ENCODE data around the gene ANKRD63. TPM values are rescaled to one million over a fixed set of nuclear protein-coding genes. Genes with fewer than 3 reads are reported as not detected.

The ANKRD63 gene
- polyA plus RNA-seq, 4 donors: 0.04 to 0.16 TPM; not detected in 2

GRCh38 chr15:40289140-40289775 is 6.4 kb upstream of the ANKRD63 start:
- peaks cover 0 to 65% (median 0%) of the 10 kb centered on the region in 3 donors for H3K27me3 ChIP-seq (ENCODE audit: control insufficient read depth in 3 of 3, insufficient read depth in 3 of 3, low read length in 3 of 3)
- FAIRE-seq: no peak
- peak in 1 of 2 donors; percentile 73 for DNase-seq

GRCh38 chr15:40287968-40288367 is 5.1 kb upstream of the ANKRD63 start:
- WGBS, 3 donors: 72 to 91% (median 81%) methylated on average over 4 of the region's 4 CpGs
- FAIRE-seq: no peak

More at GRCh38 chr15:40289140-40289775, 6.4 kb upstream of the ANKRD63 start:
- Histone ChIP-seq H3K9me3 (ENCODE audit: control insufficient read depth in 2 of 2, insufficient read depth in 1 of 2, low read depth in 1 of 2, low read length in 1 of 2) (no peaks in the 10 kb centered on the region), H3K4me3 (ENCODE audit: low read depth in 1 of 3, low read length in 3 of 3) (no peak overlapping the region), H3K36me3 (ENCODE audit: control insufficient read depth in 3 of 3, insufficient read depth in 2 of 3, low read depth in 1 of 3, low read length in 3 of 3) (peaks cover 0 to 8% (median 3%) of the 10 kb centered on the region in 3 donors), H3K27ac (ENCODE audit: low read depth in 1 of 3, low read length in 2 of 3) (no peak overlapping the region), H3K4me1 (ENCODE audit: control insufficient read depth in 3 of 3, insufficient read depth in 2 of 3, low read depth in 1 of 3, low read length in 2 of 3) (peaks cover 0 to 11% (median 0%) of the 10 kb centered on the region in 3 donors)
- WGBS, 3 donors: 17 to 70% (median 41%) methylated on average over 6 of the region's 6 CpGs

GRCh38 chr15:40287505-40287904 is 4.6 kb upstream of the ANKRD63 start:
- Histone ChIP-seq H3K27ac (ENCODE audit: low read depth in 1 of 3, low read length in 2 of 3) (no peak overlapping the region), H3K27me3 (ENCODE audit: control insufficient read depth in 3 of 3, insufficient read depth in 3 of 3, low read length in 3 of 3) (peaks cover 1 to 69% (median 4%) of the 10 kb centered on the region in 3 donors), H3K4me1 (ENCODE audit: control insufficient read depth in 3 of 3, insufficient read depth in 2 of 3, low read depth in 1 of 3, low read length in 2 of 3) (peaks cover 0 to 18% (median 0%) of the 10 kb centered on the region in 3 donors), H3K36me3 (ENCODE audit: control insufficient read depth in 3 of 3, insufficient read depth in 2 of 3, low read depth in 1 of 3, low read length in 3 of 3) (peaks cover 0 to 8% (median 3%) of the 10 kb centered on the region in 3 donors), H3K4me3 (ENCODE audit: low read depth in 1 of 3, low read length in 3 of 3) (no peak overlapping the region), H3K9me3 (ENCODE audit: control insufficient read depth in 2 of 2, insufficient read depth in 1 of 2, low read depth in 1 of 2, low read length in 1 of 2) (no peaks in the 10 kb centered on the region)
- WGBS, 3 donors: 85 to 91% (median 88%) methylated on average over 3 of the region's 3 CpGs
- no peak for FAIRE-seq
- no peak for DNase-seq

More at GRCh38 chr15:40287968-40288367, 5.1 kb upstream of the ANKRD63 start:
- peaks cover 0 to 67% (median 4%) of the 10 kb centered on the region in 3 donors for H3K27me3 ChIP-seq (ENCODE audit: control insufficient read depth in 3 of 3, insufficient read depth in 3 of 3, low read length in 3 of 3)
- no peaks in the 10 kb centered on the region for H3K9me3 ChIP-seq (ENCODE audit: control insufficient read depth in 2 of 2, insufficient read depth in 1 of 2, low read depth in 1 of 2, low read length in 1 of 2)
- peaks cover 0 to 17% (median 0%) of the 10 kb centered on the region in 3 donors for H3K4me1 ChIP-seq (ENCODE audit: control insufficient read depth in 3 of 3, insufficient read depth in 2 of 3, low read depth in 1 of 3, low read length in 2 of 3)
- DNase-seq: no peak
- H3K27ac ChIP-seq (ENCODE audit: low read depth in 1 of 3, low read length in 2 of 3): no peak overlapping the region
- H3K4me3 ChIP-seq (ENCODE audit: low read depth in 1 of 3, low read length in 3 of 3): no peak overlapping the region
- peaks cover 0 to 8% (median 3%) of the 10 kb centered on the region in 3 donors for H3K36me3 ChIP-seq (ENCODE audit: control insufficient read depth in 3 of 3, insufficient read depth in 2 of 3, low read depth in 1 of 3, low read length in 3 of 3)

GRCh38 chr15:40286794-40287193 is 3.9 kb upstream of the ANKRD63 start:
- DNase-seq (no peak), FAIRE-seq (no peak)
- Histone ChIP-seq H3K9me3 (ENCODE audit: control insufficient read depth in 2 of 2, insufficient read depth in 1 of 2, low read depth in 1 of 2, low read length in 1 of 2) (no peaks in the 10 kb centered on the region), H3K4me1 (ENCODE audit: control insufficient read depth in 3 of 3, insufficient read depth in 2 of 3, low read depth in 1 of 3, low read length in 2 of 3) (peaks cover 0 to 18% (median 0%) of the 10 kb centered on the region in 3 donors), H3K4me3 (ENCODE audit: low read depth in 1 of 3, low read length in 3 of 3) (no peak overlapping the region), H3K36me3 (ENCODE audit: control insufficient read depth in 3 of 3, insufficient read depth in 2 of 3, low read depth in 1 of 3, low read length in 3 of 3) (peaks cover 0 to 6% (median 3%) of the 10 kb centered on the region in 3 donors), H3K27me3 (ENCODE audit: control insufficient read depth in 3 of 3, insufficient read depth in 3 of 3, low read length in 3 of 3) (peaks cover 8 to 66% (median 8%) of the 10 kb centered on the region in 3 donors), H3K27ac (ENCODE audit: low read depth in 1 of 3, low read length in 2 of 3) (no peak overlapping the region)
- WGBS, 3 donors: 80 to 84% (median 83%) methylated on average over 7 of the region's 7 CpGs

GRCh38 chr15:40286061-40286532 is 3.2 kb upstream of the ANKRD63 start:
- 87 to 91% (median 88%) methylated on average over 6 to 7 of the region's 7 CpGs for WGBS, 3 donors

GRCh38 chr15:40285554-40286011 is 2.7 kb upstream of the ANKRD63 start:
- H3K36me3 ChIP-seq (ENCODE audit: control insufficient read depth in 3 of 3, insufficient read depth in 2 of 3, low read depth in 1 of 3, low read length in 3 of 3): peaks cover 0 to 6% (median 3%) of the 10 kb centered on the region in 3 donors
- peaks cover 9 to 72% (median 19%) of the 10 kb centered on the region in 3 donors for H3K27me3 ChIP-seq (ENCODE audit: control insufficient read depth in 3 of 3, insufficient read depth in 3 of 3, low read length in 3 of 3)
- no peak overlapping the region for H3K4me3 ChIP-seq (ENCODE audit: low read depth in 1 of 3, low read length in 3 of 3)
- peaks cover 0 to 2% of the 10 kb centered on the region in 2 donors for H3K9me3 ChIP-seq (ENCODE audit: control insufficient read depth in 2 of 2, insufficient read depth in 1 of 2, low read depth in 1 of 2, low read length in 1 of 2)
- WGBS, 3 donors: 37 to 70% (median 47%) methylated on average over 1 of the region's 1 CpG
- FAIRE-seq (no peak), DNase-seq (no peak)
- H3K4me1 ChIP-seq (ENCODE audit: control insufficient read depth in 3 of 3, insufficient read depth in 2 of 3, low read depth in 1 of 3, low read length in 2 of 3): peaks cover 0 to 17% (median 0%) of the 10 kb centered on the region in 3 donors
- no peak overlapping the region for H3K27ac ChIP-seq (ENCODE audit: low read depth in 1 of 3, low read length in 2 of 3)

More at GRCh38 chr15:40286061-40286532, 3.2 kb upstream of the ANKRD63 start:
- Histone ChIP-seq H3K27ac (ENCODE audit: low read depth in 1 of 3, low read length in 2 of 3) (no peak overlapping the region), H3K36me3 (ENCODE audit: control insufficient read depth in 3 of 3, insufficient read depth in 2 of 3, low read depth in 1 of 3, low read length in 3 of 3) (peaks cover 0 to 6% (median 3%) of the 10 kb centered on the region in 3 donors), H3K27me3 (ENCODE audit: control insufficient read depth in 3 of 3, insufficient read depth in 3 of 3, low read length in 3 of 3) (peaks cover 9 to 69% (median 14%) of the 10 kb centered on the region in 3 donors), H3K9me3 (ENCODE audit: control insufficient read depth in 2 of 2, insufficient read depth in 1 of 2, low read depth in 1 of 2, low read length in 1 of 2) (peaks cover 0 to 2% of the 10 kb centered on the region in 2 donors), H3K4me3 (ENCODE audit: low read depth in 1 of 3, low read length in 3 of 3) (no peak overlapping the region), H3K4me1 (ENCODE audit: control insufficient read depth in 3 of 3, insufficient read depth in 2 of 3, low read depth in 1 of 3, low read length in 2 of 3) (peaks cover 0 to 18% (median 0%) of the 10 kb centered on the region in 3 donors)
- no peak for FAIRE-seq
- no peak for DNase-seq

- 82 to 93% (median 85%) methylated on average over 4 of the region's 4 CpGs for WGBS, 3 donors
- FAIRE-seq: no peak
Measured at GRCh38 chr15:40285151-40285550, 2.3 kb upstream of the ANKRD63 start.

GRCh38 chr15:40283615-40284300 is 894 bp upstream of the ANKRD63 start:
- DNase-seq: no peak
- peaks cover 0 to 4% (median 0%) of the 10 kb centered on the region in 3 donors for H3K36me3 ChIP-seq (ENCODE audit: control insufficient read depth in 3 of 3, insufficient read depth in 2 of 3, low read depth in 1 of 3, low read length in 3 of 3)
- no peak overlapping the region for H3K27ac ChIP-seq (ENCODE audit: low read depth in 1 of 3, low read length in 2 of 3)
- peaks cover 9 to 79% (median 26%) of the 10 kb centered on the region in 3 donors for H3K27me3 ChIP-seq (ENCODE audit: control insufficient read depth in 3 of 3, insufficient read depth in 3 of 3, low read length in 3 of 3)
- peaks cover 0 to 28% (median 0%) of the 10 kb centered on the region in 3 donors for H3K4me1 ChIP-seq (ENCODE audit: control insufficient read depth in 3 of 3, insufficient read depth in 2 of 3, low read depth in 1 of 3, low read length in 2 of 3)
- no peak for FAIRE-seq
- H3K9me3 ChIP-seq (ENCODE audit: control insufficient read depth in 2 of 2, insufficient read depth in 1 of 2, low read depth in 1 of 2, low read length in 1 of 2): peaks cover 0 to 2% of the 10 kb centered on the region in 2 donors
- no peak overlapping the region for H3K4me3 ChIP-seq (ENCODE audit: low read depth in 1 of 3, low read length in 3 of 3)
- WGBS, 3 donors: 22 to 29% (median 27%) methylated on average over 33 of the region's 33 CpGs

More at GRCh38 chr15:40285151-40285550, 2.3 kb upstream of the ANKRD63 start:
- Histone ChIP-seq H3K36me3 (ENCODE audit: control insufficient read depth in 3 of 3, insufficient read depth in 2 of 3, low read depth in 1 of 3, low read length in 3 of 3) (peaks cover 0 to 6% (median 3%) of the 10 kb centered on the region in 3 donors), H3K9me3 (ENCODE audit: control insufficient read depth in 2 of 2, insufficient read depth in 1 of 2, low read depth in 1 of 2, low read length in 1 of 2) (peaks cover 0 to 2% of the 10 kb centered on the region in 2 donors), H3K27me3 (ENCODE audit: control insufficient read depth in 3 of 3, insufficient read depth in 3 of 3, low read length in 3 of 3) (peaks cover 9 to 72% (median 23%) of the 10 kb centered on the region in 3 donors), H3K27ac (ENCODE audit: low read depth in 1 of 3, low read length in 2 of 3) (no peak overlapping the region), H3K4me3 (ENCODE audit: low read depth in 1 of 3, low read length in 3 of 3) (no peak overlapping the region), H3K4me1 (ENCODE audit: control insufficient read depth in 3 of 3, insufficient read depth in 2 of 3, low read depth in 1 of 3, low read length in 2 of 3) (peaks cover 0 to 15% (median 0%) of the 10 kb centered on the region in 3 donors)
- no peak for DNase-seq
